SK-N-SH treated with all-trans-retinoic acid at 6 μM for 48 hours (cell line): ENCODE data around the gene TASOR2.

Experiments used
- ATAC-seq: fragments of 200-7000 bp; cut with Tn5 transposase; 3 replicates; pipeline ENCODE4 v1.9.1; 2020; ENCODE audit warnings: mild to moderate bottlenecking, moderate library complexity
- ARNTL ChIP-seq: fragments of 450-650 bp; formaldehyde crosslinking; IDR thresholded peaks from 2 replicates; pipeline ENCODE4 v1.5.0; 2020; ENCODE audit warnings: low read depth, mild to moderate bottlenecking, moderate library complexity, borderline replicate concordance
- CSDC2 ChIP-seq: fragments of 250-450 bp; sonication (Bioruptor Pico); IDR thresholded peaks from 2 replicates; pipeline ENCODE4 v1.5.0; 2020; ENCODE audit warnings: mild to moderate bottlenecking, moderate library complexity
- ISL1 ChIP-seq: fragments of 250-450 bp; sonication (Bioruptor Pico); IDR thresholded peaks from 2 replicates; pipeline ENCODE4 v2.1.2; 2022; ENCODE audit warnings: mild to moderate bottlenecking, moderate library complexity
- OSR1 ChIP-seq: fragments of 250-450 bp; sonication (Bioruptor Pico); IDR thresholded peaks from 2 replicates; pipeline ENCODE4 v1.8.0; 2022; ENCODE audit warnings: moderate library complexity, mild to moderate bottlenecking, inconsistent platforms
- PATZ1 ChIP-seq: fragments of 250-450 bp; sonication (Bioruptor Pico); IDR thresholded peaks from 2 replicates; pipeline ENCODE4 v1.8.0; 2020; ENCODE audit warnings: mild to moderate bottlenecking, moderate library complexity, borderline replicate concordance
- POU6F1 ChIP-seq: fragments of 250-450 bp; sonication (Bioruptor Pico); IDR thresholded peaks from 2 replicates; pipeline ENCODE4 v1.8.0; 2021; ENCODE audit warnings: low read depth, mild to moderate bottlenecking, moderate library complexity, borderline replicate concordance
- RARB ChIP-seq: fragments of 250-450 bp; sonication (Bioruptor Pico); IDR thresholded peaks from 2 replicates; pipeline ENCODE4 v1.8.0; 2021; ENCODE audit warnings: mild to moderate bottlenecking, moderate library complexity
- TCF4 ChIP-seq: fragments of 250-450 bp; sonication (Bioruptor Pico); IDR thresholded peaks from 2 replicates; pipeline ENCODE4 v1.8.0; 2021; ENCODE audit warnings: mild to moderate bottlenecking, moderate library complexity, borderline replicate concordance
- ZC3H10 ChIP-seq: fragments of 250-450 bp; sonication (Bioruptor Pico); IDR thresholded peaks from 2 replicates; pipeline ENCODE4 v1.5.1; 2021; ENCODE audit warnings: mild to moderate bottlenecking, moderate library complexity
- ZFP3 ChIP-seq: fragments of 250-450 bp; sonication (Bioruptor Pico); IDR thresholded peaks from 2 replicates; pipeline ENCODE4 v1.5.0; 2020; ENCODE audit warnings: mild to moderate bottlenecking, moderate library complexity
- ZFP30 ChIP-seq: fragments of 450-650 bp; formaldehyde crosslinking; IDR thresholded peaks from 2 replicates; pipeline ENCODE4 v1.5.0; 2022; ENCODE audit warnings: mild to moderate bottlenecking, moderate library complexity
- ZNF70 ChIP-seq: fragments of 450-650 bp; formaldehyde crosslinking; IDR thresholded peaks from 2 replicates; pipeline ENCODE4 v1.5.0; 2020; ENCODE audit warnings: mild to moderate bottlenecking, moderate library complexity
- ZNF8 ChIP-seq: fragments of 450-650 bp; formaldehyde crosslinking; IDR thresholded peaks from 2 replicates; pipeline ENCODE4 v1.5.0; 2020; ENCODE audit warnings: mild to moderate bottlenecking, moderate library complexity
- TF ChIP-seq, protein P1 (sequence below): fragments of 250-450 bp; sonication (Bioruptor Pico); IDR thresholded peaks from 2 replicates; pipeline ENCODE4 v1.5.1; 2020; ENCODE audit warnings: low read depth, mild to moderate bottlenecking, moderate library complexity
- TF ChIP-seq, protein P2 (sequence below): fragments of 250-450 bp; sonication (Bioruptor Pico); IDR thresholded peaks from 2 replicates; pipeline ENCODE4 v1.5.0; 2020; ENCODE audit warnings: mild to moderate bottlenecking, moderate library complexity
- TF ChIP-seq, protein P3 (sequence below): fragments of 250-450 bp; sonication (Bioruptor Pico); IDR thresholded peaks from 2 replicates; pipeline ENCODE4 v1.5.1; 2021; ENCODE audit warnings: mild to moderate bottlenecking, moderate library complexity

TASOR2 gene

DNA sequence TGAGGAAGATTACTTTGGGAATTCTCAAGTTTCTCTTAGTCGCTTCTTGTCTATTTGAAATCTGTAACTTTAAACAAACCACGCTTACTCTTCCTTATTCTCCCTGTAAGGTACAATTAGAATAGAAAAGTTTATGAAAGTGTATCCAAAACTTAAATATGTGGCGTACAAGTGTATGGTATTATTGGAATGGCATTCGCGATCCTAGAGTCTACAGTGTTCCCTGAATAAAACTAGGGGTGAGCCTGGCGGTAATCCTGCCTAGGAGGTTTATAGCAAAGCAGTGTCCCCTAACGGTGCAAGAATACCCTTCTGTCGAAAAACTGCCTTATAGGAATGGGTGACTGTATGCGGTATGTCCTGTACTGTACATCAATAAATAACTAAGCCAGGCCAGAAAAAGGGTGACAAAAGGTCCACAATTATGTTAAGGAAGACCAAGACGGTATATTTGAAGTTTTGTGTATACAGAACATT is 1.2 kb downstream of the TASOR2 start:
- TF ChIP-seq ARNTL (CRISPR knock-in tag) = no peak
- no peak for TF ChIP-seq ZNF8 (CRISPR knock-in tag)
- TF ChIP-seq ZFP3 (CRISPR knock-in tag) = no peak
- ATAC-seq = peak; percentile 34

GRCh38 chr10:5688587-5688986 is 3.9 kb downstream of the TASOR2 start:
- no peak for TF ChIP-seq PATZ1 (CRISPR knock-in tag)
- TF ChIP-seq ARNTL (CRISPR knock-in tag) = no peak
- no peak for TF ChIP-seq ISL1 (CRISPR knock-in tag)
- TF ChIP-seq RARB (CRISPR knock-in tag) = no peak
- no peak for TF ChIP-seq TCF4 (CRISPR knock-in tag)
- no peak for TF ChIP-seq ZFP3 (CRISPR knock-in tag)
- no peak for TF ChIP-seq CSDC2
- TF ChIP-seq ZNF70 (CRISPR knock-in tag) = no peak
- no peak for ATAC-seq

GRCh38 chr10:5691786-5692185 is 7.1 kb downstream of the TASOR2 start:
- no peak for TF ChIP-seq RARB (CRISPR knock-in tag)
- no peak for TF ChIP-seq ZC3H10 (CRISPR knock-in tag)
- TF ChIP-seq, protein P1, sequence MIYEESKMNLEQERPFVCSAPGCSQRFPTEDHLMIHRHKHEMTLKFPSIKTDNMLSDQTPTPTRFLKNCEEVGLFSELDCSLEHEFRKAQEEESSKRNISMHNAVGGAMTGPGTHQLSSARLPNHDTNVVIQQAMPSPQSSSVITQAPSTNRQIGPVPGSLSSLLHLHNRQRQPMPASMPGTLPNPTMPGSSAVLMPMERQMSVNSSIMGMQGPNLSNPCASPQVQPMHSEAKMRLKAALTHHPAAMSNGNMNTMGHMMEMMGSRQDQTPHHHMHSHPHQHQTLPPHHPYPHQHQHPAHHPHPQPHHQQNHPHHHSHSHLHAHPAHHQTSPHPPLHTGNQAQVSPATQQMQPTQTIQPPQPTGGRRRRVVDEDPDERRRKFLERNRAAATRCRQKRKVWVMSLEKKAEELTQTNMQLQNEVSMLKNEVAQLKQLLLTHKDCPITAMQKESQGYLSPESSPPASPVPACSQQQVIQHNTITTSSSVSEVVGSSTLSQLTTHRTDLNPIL (CRISPR knock-in tag) = no peak
- TF ChIP-seq, protein P2, sequence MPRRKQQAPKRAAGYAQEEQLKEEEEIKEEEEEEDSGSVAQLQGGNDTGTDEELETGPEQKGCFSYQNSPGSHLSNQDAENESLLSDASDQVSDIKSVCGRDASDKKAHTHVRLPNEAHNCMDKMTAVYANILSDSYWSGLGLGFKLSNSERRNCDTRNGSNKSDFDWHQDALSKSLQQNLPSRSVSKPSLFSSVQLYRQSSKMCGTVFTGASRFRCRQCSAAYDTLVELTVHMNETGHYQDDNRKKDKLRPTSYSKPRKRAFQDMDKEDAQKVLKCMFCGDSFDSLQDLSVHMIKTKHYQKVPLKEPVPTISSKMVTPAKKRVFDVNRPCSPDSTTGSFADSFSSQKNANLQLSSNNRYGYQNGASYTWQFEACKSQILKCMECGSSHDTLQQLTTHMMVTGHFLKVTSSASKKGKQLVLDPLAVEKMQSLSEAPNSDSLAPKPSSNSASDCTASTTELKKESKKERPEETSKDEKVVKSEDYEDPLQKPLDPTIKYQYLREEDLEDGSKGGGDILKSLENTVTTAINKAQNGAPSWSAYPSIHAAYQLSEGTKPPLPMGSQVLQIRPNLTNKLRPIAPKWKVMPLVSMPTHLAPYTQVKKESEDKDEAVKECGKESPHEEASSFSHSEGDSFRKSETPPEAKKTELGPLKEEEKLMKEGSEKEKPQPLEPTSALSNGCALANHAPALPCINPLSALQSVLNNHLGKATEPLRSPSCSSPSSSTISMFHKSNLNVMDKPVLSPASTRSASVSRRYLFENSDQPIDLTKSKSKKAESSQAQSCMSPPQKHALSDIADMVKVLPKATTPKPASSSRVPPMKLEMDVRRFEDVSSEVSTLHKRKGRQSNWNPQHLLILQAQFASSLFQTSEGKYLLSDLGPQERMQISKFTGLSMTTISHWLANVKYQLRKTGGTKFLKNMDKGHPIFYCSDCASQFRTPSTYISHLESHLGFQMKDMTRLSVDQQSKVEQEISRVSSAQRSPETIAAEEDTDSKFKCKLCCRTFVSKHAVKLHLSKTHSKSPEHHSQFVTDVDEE = no peak

GRCh38 chr10:5692461-5693358 is 8.1 kb downstream of the TASOR2 start:
- peak; percentile 30; the same call in 1 of the 3 replicates for ATAC-seq
- no peak for TF ChIP-seq PATZ1 (CRISPR knock-in tag)
- TF ChIP-seq CSDC2 = no peak
- no peak for TF ChIP-seq POU6F1 (CRISPR knock-in tag)
- no peak for TF ChIP-seq ZFP30
- TF ChIP-seq ZC3H10 (CRISPR knock-in tag) = no peak
- TF ChIP-seq RARB (CRISPR knock-in tag) = no peak
- TF ChIP-seq OSR1 (CRISPR knock-in tag) = no peak
- no peak for TF ChIP-seq TCF4 (CRISPR knock-in tag)
- TF ChIP-seq, protein P3, sequence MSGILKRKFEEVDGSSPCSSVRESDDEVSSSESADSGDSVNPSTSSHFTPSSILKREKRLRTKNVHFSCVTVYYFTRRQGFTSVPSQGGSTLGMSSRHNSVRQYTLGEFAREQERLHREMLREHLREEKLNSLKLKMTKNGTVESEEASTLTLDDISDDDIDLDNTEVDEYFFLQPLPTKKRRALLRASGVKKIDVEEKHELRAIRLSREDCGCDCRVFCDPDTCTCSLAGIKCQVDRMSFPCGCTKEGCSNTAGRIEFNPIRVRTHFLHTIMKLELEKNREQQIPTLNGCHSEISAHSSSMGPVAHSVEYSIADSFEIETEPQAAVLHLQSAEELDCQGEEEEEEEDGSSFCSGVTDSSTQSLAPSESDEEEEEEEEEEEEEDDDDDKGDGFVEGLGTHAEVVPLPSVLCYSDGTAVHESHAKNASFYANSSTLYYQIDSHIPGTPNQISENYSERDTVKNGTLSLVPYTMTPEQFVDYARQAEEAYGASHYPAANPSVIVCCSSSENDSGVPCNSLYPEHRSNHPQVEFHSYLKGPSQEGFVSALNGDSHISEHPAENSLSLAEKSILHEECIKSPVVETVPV = no peak

More at GRCh38 chr10:5691786-5692185, 7.1 kb downstream of the TASOR2 start:
- ATAC-seq = no peak
